Gastrocnemius medialis (tissue), 4 donors: ENCODE results near the gene ATXN1. TPM values are rescaled to one million over a fixed set of nuclear protein-coding genes. Genes with fewer than 3 reads are reported as not detected.

Source experiments
- ATAC-seq, 2 donors: fragments of 150-250 bp; one replicate each; pipeline ENCODE4 v1.9.1; 2016
- DNase-seq, 2 donors: peaks; one replicate each; pipeline ENCODE4 v3.0.0-alpha.2; 2019
- H3K27ac ChIP-seq, 4 donors: fragments of 200-600 bp; sonication (generic); 1 replicate in 1 of 4; 2 replicates in 3 of 4; pipeline ENCODE4 v1.5.1; 2016 to 2018; ENCODE audit warnings: mild to moderate bottlenecking in 2 of 4, moderate library complexity in 1 of 4
- H3K27me3 ChIP-seq, 3 donors: fragments of 200-600 bp; sonication (generic) in 2 of 3; 1 replicate in 1 of 3; 2 replicates in 2 of 3; pipeline versions ENCODE4 v1.5.1 to v1.6.0; 2016 to 2019; ENCODE audit warnings: mild to moderate bottlenecking in 1 of 3, moderate library complexity in 1 of 3
- H3K36me3 ChIP-seq, 2 donors: fragments of 200-600 bp; sonication (generic) in 1 of 2; one replicate each; pipeline ENCODE4 v1.5.1; 2017 to 2018
- H3K4me1 ChIP-seq, 2 donors: fragments of 200-600 bp; sonication (generic) in 1 of 2; one replicate each; pipeline ENCODE4 v1.5.1; 2016 to 2017; ENCODE audit warnings: mild to moderate bottlenecking in 2 of 2
- H3K4me3 ChIP-seq, 4 donors: fragments of 200-600 bp; sonication (generic) in 3 of 4; 1 replicate in 1 of 4; 2 replicates in 3 of 4; pipeline ENCODE4 v1.5.1; 2016 to 2019; ENCODE audit warnings: mild to moderate bottlenecking in 2 of 4
- H3K9me3 ChIP-seq, 3 donors: fragments of 200-600 bp; sonication (generic) in 2 of 3; 1 replicate in 1 of 3; 2 replicates in 2 of 3; pipeline ENCODE4 v1.5.1; 2016 to 2019
- POLR2A ChIP-seq, 2 donors: fragments of 450-650 bp; IDR thresholded peaks; one replicate each; pipeline ENCODE4 v1.6.1; 2017; ENCODE audit warnings: antibody characterized with exemption in 2 of 2, mild to moderate bottlenecking in 2 of 2, moderate library complexity in 2 of 2
- in situ Hi-C, 4 donors: fragments of 200-750 bp; cut with MboI; loops; one replicate each; pipeline versions ENCODE4 v1.15.0 to v1.8.0; 2017; ENCODE audit warnings: low sequenced_read_pairs in 4 of 4
- intact Hi-C: fragments of 100-400 bp; cut with DNase I; formaldehyde crosslinking; loops from one replicate; pipeline ENCODE4 v1.15.1; 2023; ENCODE audit warnings: low total_unique reads
- total RNA-seq, 4 donors: library from RNA; depleted of rRNA; stranded (reverse); fragments of >200 nt; gene quantifications; one replicate each; pipeline versions ENCODE4 v1.1.0 to v1.2.3, GENCODE V29; 2016
- TF ChIP-seq, protein P1 (sequence below), 5 experiments: fragments of 450-650 bp in 3 of 5; fragments of 200-600 bp in 2 of 5; sonication (generic) in 2 of 5; IDR thresholded peaks in 4 of 5; conservative IDR thresholded peaks in 1 of 5; 1 replicate in 4 of 5; 2 replicates in 1 of 5; pipeline ENCODE4 v1.5.1; 2016 to 2019; ENCODE audit warnings: antibody characterized with exemption in 5 of 5, mild to moderate bottlenecking in 3 of 5, moderate library complexity in 3 of 5

Gene ATXN1
- total RNA-seq, 4 donors from 2014 or later = 21.8 to 42.9 (median 33.1) TPM

- in situ Hi-C loops = no loop called here
- Histone ChIP-seq H3K36me3 (no peaks in the 10 kb centered on the region), H3K4me3 (no peak overlapping the region), H3K9me3 (no peaks in the 10 kb centered on the region), H3K27ac (no peak overlapping the region), H3K27me3 (no peaks in the 10 kb centered on the region), H3K4me1 (peaks cover 0 to 4% of the 10 kb centered on the region in 2 donors)
- no peak for ATAC-seq
- DNase-seq = no peak
- TF ChIP-seq, protein P1, sequence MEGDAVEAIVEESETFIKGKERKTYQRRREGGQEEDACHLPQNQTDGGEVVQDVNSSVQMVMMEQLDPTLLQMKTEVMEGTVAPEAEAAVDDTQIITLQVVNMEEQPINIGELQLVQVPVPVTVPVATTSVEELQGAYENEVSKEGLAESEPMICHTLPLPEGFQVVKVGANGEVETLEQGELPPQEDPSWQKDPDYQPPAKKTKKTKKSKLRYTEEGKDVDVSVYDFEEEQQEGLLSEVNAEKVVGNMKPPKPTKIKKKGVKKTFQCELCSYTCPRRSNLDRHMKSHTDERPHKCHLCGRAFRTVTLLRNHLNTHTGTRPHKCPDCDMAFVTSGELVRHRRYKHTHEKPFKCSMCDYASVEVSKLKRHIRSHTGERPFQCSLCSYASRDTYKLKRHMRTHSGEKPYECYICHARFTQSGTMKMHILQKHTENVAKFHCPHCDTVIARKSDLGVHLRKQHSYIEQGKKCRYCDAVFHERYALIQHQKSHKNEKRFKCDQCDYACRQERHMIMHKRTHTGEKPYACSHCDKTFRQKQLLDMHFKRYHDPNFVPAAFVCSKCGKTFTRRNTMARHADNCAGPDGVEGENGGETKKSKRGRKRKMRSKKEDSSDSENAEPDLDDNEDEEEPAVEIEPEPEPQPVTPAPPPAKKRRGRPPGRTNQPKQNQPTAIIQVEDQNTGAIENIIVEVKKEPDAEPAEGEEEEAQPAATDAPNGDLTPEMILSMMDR (IDR thresholded peaks at IDR 0.05 in 4 of 5, conservative IDR thresholded peaks at IDR 0.05 in 1 of 5) = no peak
- no peak for TF ChIP-seq POLR2A (IDR thresholded peaks at IDR 0.05)
- intact Hi-C loops = no loop called here
These were observed 399.0 kb downstream of the ATXN1 start for GRCh38 chr6:16362296-16362695.

- in situ Hi-C loops (no loop called here), intact Hi-C loops (no loop called here)
- Histone ChIP-seq H3K9me3 (no peaks in the 10 kb centered on the region), H3K4me1 (peaks cover under 1 to 3% of the 10 kb centered on the region in 2 donors), H3K36me3 (no peaks in the 10 kb centered on the region), H3K4me3 (no peak overlapping the region), H3K27me3 (no peaks in the 10 kb centered on the region), H3K27ac (no peak overlapping the region)
- no peak for TF ChIP-seq POLR2A (IDR thresholded peaks at IDR 0.05)
- TF ChIP-seq, protein P1 (IDR thresholded peaks at IDR 0.05 in 4 of 5, conservative IDR thresholded peaks at IDR 0.05 in 1 of 5) = no peak
- ATAC-seq (no peak), DNase-seq (no peak)
These were observed 399.4 kb downstream of the ATXN1 start for GRCh38 chr6:16361861-16362260.

DNA sequence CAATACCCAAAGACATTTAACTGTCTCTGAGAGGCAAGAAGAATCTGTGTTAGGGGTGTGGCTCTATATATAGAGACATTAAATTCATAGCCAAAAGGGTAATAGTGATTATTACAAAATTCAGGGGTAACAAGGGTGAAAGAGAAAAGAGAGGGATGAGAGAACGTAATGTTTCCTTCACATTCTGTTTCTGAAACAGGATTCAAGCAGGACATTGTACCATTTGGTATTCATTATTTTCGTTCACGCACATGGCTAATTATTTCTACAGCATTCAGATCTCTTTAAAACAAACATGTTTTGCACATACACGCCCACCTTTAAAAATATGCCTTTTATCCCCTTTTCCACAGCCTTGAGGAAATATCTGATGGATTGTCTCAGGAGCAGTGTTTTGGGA, 400.1 kb downstream of the ATXN1 start:
- TF ChIP-seq, protein P1 (IDR thresholded peaks at IDR 0.05 in 4 of 5, conservative IDR thresholded peaks at IDR 0.05 in 1 of 5) = no peak
- TF ChIP-seq POLR2A (IDR thresholded peaks at IDR 0.05) = no peak
- peaks cover 7 to 11% of the 10 kb centered on the region in 2 donors for H3K4me1 ChIP-seq
- no peaks in the 10 kb centered on the region for H3K9me3 ChIP-seq
- intact Hi-C loops = no loop called here
- no peak overlapping the region for H3K4me3 ChIP-seq
- no peaks in the 10 kb centered on the region for H3K27me3 ChIP-seq
- H3K36me3 ChIP-seq = no peaks in the 10 kb centered on the region
- no peak for DNase-seq
- no peak overlapping the region for H3K27ac ChIP-seq
- no peak for ATAC-seq
- in situ Hi-C loops = no loop called here

DNA sequence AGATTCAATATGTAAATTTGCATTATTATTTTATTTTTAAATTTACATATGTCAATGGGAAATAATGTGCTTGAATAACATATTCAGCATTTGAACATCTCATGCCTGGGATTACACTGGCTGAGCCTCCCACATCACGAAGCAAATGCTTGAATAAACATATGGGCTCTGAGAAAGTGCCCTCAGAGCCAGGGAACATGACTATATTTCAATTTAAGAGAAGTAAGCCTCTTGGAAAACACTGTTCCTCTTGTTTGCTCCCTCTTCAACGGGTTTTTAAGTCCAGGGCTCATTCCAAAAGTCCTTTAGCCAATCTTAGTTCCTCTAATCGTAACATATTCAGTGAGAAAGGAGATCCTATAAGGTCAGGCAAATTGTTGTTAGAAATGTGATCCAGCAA, 400.9 kb downstream of the ATXN1 start:
- Histone ChIP-seq H3K4me3 (no peak overlapping the region), H3K36me3 (no peaks in the 10 kb centered on the region), H3K27me3 (no peaks in the 10 kb centered on the region), H3K9me3 (no peaks in the 10 kb centered on the region), H3K27ac (no peak overlapping the region), H3K4me1 (peaks cover 15 to 18% of the 10 kb centered on the region in 2 donors)
- in situ Hi-C loops = no loop called here
- no peak for TF ChIP-seq POLR2A (IDR thresholded peaks at IDR 0.05)
- TF ChIP-seq, protein P1 (IDR thresholded peaks at IDR 0.05 in 4 of 5, conservative IDR thresholded peaks at IDR 0.05 in 1 of 5) = no peak
- intact Hi-C loops = no loop called here
- no peak for ATAC-seq
- no peak for DNase-seq

GRCh38 chr6:16359563-16359962, 401.7 kb downstream of the ATXN1 start:
- Histone ChIP-seq H3K27me3 (no peaks in the 10 kb centered on the region), H3K36me3 (no peaks in the 10 kb centered on the region), H3K9me3 (no peaks in the 10 kb centered on the region), H3K4me1 (peaks cover 23 to 26% of the 10 kb centered on the region in 2 donors), H3K4me3 (no peak overlapping the region), H3K27ac (no peak overlapping the region)
- intact Hi-C loops = no loop called here
- TF ChIP-seq, protein P1 (IDR thresholded peaks at IDR 0.05 in 4 of 5, conservative IDR thresholded peaks at IDR 0.05 in 1 of 5) = no peak
- TF ChIP-seq POLR2A (IDR thresholded peaks at IDR 0.05) = no peak
- DNase-seq = no peak
- no peak for ATAC-seq
- in situ Hi-C loops = no loop called here
